ENCODE results near the gene SENP8.

GRCh38 chr15:72131922-72132321 lies 13.7 kb downstream of the SENP8 start:
- TF ChIP-seq, protein P1, sequence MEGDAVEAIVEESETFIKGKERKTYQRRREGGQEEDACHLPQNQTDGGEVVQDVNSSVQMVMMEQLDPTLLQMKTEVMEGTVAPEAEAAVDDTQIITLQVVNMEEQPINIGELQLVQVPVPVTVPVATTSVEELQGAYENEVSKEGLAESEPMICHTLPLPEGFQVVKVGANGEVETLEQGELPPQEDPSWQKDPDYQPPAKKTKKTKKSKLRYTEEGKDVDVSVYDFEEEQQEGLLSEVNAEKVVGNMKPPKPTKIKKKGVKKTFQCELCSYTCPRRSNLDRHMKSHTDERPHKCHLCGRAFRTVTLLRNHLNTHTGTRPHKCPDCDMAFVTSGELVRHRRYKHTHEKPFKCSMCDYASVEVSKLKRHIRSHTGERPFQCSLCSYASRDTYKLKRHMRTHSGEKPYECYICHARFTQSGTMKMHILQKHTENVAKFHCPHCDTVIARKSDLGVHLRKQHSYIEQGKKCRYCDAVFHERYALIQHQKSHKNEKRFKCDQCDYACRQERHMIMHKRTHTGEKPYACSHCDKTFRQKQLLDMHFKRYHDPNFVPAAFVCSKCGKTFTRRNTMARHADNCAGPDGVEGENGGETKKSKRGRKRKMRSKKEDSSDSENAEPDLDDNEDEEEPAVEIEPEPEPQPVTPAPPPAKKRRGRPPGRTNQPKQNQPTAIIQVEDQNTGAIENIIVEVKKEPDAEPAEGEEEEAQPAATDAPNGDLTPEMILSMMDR (IDR thresholded peaks at IDR 0.05; ENCODE audit: low read depth, low read length), result no peak
- TF ChIP-seq EZH2phosphoT487 (IDR thresholded peaks at IDR 0.05; ENCODE audit: low read depth), result no peak
